ENCODE measurements around the gene TSPAN4.
A peak's percentile ranks its signal among the peaks of the same experiment; 100 is the strongest.

DNA sequence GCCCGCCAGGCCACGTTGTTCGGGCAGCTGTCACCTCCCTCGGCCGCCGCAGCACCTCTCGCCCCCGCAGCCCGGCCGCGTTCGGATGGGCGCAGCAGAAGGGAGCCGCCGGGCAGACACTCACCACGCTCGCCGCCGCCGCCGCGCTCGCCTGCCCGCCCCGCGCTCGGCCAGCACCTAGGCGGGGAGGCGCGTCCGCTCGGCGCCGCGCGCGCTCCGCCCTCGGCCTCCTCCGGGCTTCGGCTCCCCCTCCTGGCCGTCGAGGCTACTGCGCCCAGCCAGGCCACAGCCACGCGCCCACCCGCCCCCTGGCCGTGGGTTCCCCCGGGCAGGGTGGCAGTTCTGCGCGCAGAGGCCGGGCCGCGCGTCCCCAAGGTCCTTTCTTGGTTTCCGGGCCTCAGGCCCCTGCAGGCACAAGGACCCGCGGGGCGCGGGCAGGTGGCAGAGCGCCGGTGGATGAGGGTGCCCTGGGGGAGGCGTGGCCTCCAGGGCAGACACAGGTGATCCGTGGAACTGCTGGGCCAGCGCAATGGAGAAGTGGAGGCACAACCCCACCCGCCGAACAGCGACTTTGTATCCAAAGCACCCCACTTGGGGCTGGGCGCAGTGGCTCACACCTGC lies 44.4 kb upstream of the TSPAN4 start, which contains the start of gene SLC25A22:
- peak; percentile 33 for TF ChIP-seq POLR2A (IDR thresholded peaks at IDR 0.05; ENCODE audit: low read length)
- no peak for TF ChIP-seq GATA1 (IDR thresholded peaks at IDR 0.05; ENCODE audit: low read depth, low read length)
